ENCODE measurements around the gene SRRM4. TPM values are rescaled to one million over a fixed set of nuclear protein-coding genes. Genes with fewer than 3 reads are reported as not detected.

Gene SRRM4
- total RNA-seq, 1 donor: not detected

- Histone ChIP-seq H3K4me1 (ENCODE audit: insufficient read depth, low read length) (no peaks in the 10 kb centered on the region), H3K79me2 (ENCODE audit: insufficient read depth, low read length) (no peaks in the 10 kb centered on the region), H3K36me3 (ENCODE audit: insufficient read depth, low read length) (no peaks in the 10 kb centered on the region), H3K4me3 (ENCODE audit: insufficient read depth, low read length) (no peak overlapping the region), H4K20me1 (ENCODE audit: insufficient read depth, low read length) (no peaks in the 10 kb centered on the region), H2AFZ (ENCODE audit: low read length) (no peak overlapping the region), H3K4me2 (ENCODE audit: insufficient read depth, low read length) (no peak overlapping the region), H3K27ac (ENCODE audit: low read depth, low read length) (no peak overlapping the region), H3K27me3 (ENCODE audit: insufficient read depth, low read length) (no peaks in the 10 kb centered on the region), H3K9me3 (ENCODE audit: low read depth, low read length) (no peaks in the 10 kb centered on the region)
- DNase-seq (ENCODE audit: insufficient read length, low spot score, missing footprints): no peak
- TF ChIP-seq CTCF (IDR thresholded peaks at IDR 0.05; ENCODE audit: extremely low read depth, low read depth, low read length): no peak
Observed at GRCh38 chr12:119090865-119091264, 109.5 kb downstream of the SRRM4 start.

GRCh38 chr12:119096429-119097202 lies 115.3 kb downstream of the SRRM4 start:
- Histone ChIP-seq H3K9me3 (ENCODE audit: low read depth, low read length) (no peaks in the 10 kb centered on the region), H3K79me2 (ENCODE audit: insufficient read depth, low read length) (no peaks in the 10 kb centered on the region), H3K27me3 (ENCODE audit: insufficient read depth, low read length) (no peaks in the 10 kb centered on the region), H3K4me2 (ENCODE audit: insufficient read depth, low read length) (no peak overlapping the region), H2AFZ (ENCODE audit: low read length) (no peak overlapping the region), H4K20me1 (ENCODE audit: insufficient read depth, low read length) (no peaks in the 10 kb centered on the region), H3K4me3 (ENCODE audit: insufficient read depth, low read length) (no peak overlapping the region), H3K4me1 (ENCODE audit: insufficient read depth, low read length) (no peaks in the 10 kb centered on the region), H3K36me3 (ENCODE audit: insufficient read depth, low read length) (no peaks in the 10 kb centered on the region), H3K27ac (ENCODE audit: low read depth, low read length) (no peak overlapping the region)
- no peak for TF ChIP-seq CTCF (IDR thresholded peaks at IDR 0.05; ENCODE audit: extremely low read depth, low read depth, low read length)
- DNase-seq (ENCODE audit: insufficient read length, low spot score, missing footprints): no peak

- no peaks in the 10 kb centered on the region for H3K27me3 ChIP-seq (ENCODE audit: insufficient read depth, low read length)
- H3K36me3 ChIP-seq (ENCODE audit: insufficient read depth, low read length): no peaks in the 10 kb centered on the region
- H3K79me2 ChIP-seq (ENCODE audit: insufficient read depth, low read length): no peaks in the 10 kb centered on the region
- no peak overlapping the region for H3K4me2 ChIP-seq (ENCODE audit: insufficient read depth, low read length)
- no peak for TF ChIP-seq CTCF (IDR thresholded peaks at IDR 0.05; ENCODE audit: extremely low read depth, low read depth, low read length)
- no peak overlapping the region for H3K4me3 ChIP-seq (ENCODE audit: insufficient read depth, low read length)
- H4K20me1 ChIP-seq (ENCODE audit: insufficient read depth, low read length): no peaks in the 10 kb centered on the region
- no peak overlapping the region for H3K27ac ChIP-seq (ENCODE audit: low read depth, low read length)
- no peak for DNase-seq (ENCODE audit: insufficient read length, low spot score, missing footprints)
- H3K9me3 ChIP-seq (ENCODE audit: low read depth, low read length): no peaks in the 10 kb centered on the region
- H2AFZ ChIP-seq (ENCODE audit: low read length): no peak overlapping the region
- no peaks in the 10 kb centered on the region for H3K4me1 ChIP-seq (ENCODE audit: insufficient read depth, low read length)
Observed at GRCh38 chr12:119100933-119101332, 119.6 kb downstream of the SRRM4 start.

GRCh38 chr12:119102274-119102673 lies 120.9 kb downstream of the SRRM4 start:
- no peak overlapping the region for H3K4me2 ChIP-seq (ENCODE audit: insufficient read depth, low read length)

More at GRCh38 chr12:119102274-119102673, 120.9 kb downstream of the SRRM4 start:
- H3K4me3 ChIP-seq (ENCODE audit: insufficient read depth, low read length): no peak overlapping the region
- no peaks in the 10 kb centered on the region for H3K27me3 ChIP-seq (ENCODE audit: insufficient read depth, low read length)
- DNase-seq (ENCODE audit: insufficient read length, low spot score, missing footprints): no peak
- no peaks in the 10 kb centered on the region for H3K9me3 ChIP-seq (ENCODE audit: low read depth, low read length)
- H3K79me2 ChIP-seq (ENCODE audit: insufficient read depth, low read length): no peaks in the 10 kb centered on the region
- H4K20me1 ChIP-seq (ENCODE audit: insufficient read depth, low read length): no peaks in the 10 kb centered on the region
- no peak overlapping the region for H2AFZ ChIP-seq (ENCODE audit: low read length)
- no peaks in the 10 kb centered on the region for H3K36me3 ChIP-seq (ENCODE audit: insufficient read depth, low read length)
- no peak overlapping the region for H3K27ac ChIP-seq (ENCODE audit: low read depth, low read length)
- no peaks in the 10 kb centered on the region for H3K4me1 ChIP-seq (ENCODE audit: insufficient read depth, low read length)
- TF ChIP-seq CTCF (IDR thresholded peaks at IDR 0.05; ENCODE audit: extremely low read depth, low read depth, low read length): no peak

Measured in osteoblast (primary cell).